ENCODE results near the gene CTNNBL1. TPM values are rescaled to one million over a fixed set of nuclear protein-coding genes. Genes with fewer than 3 reads are reported as not detected.

The CTNNBL1 gene
- total RNA-seq, 4 donors from 2014 or later = 35.9 to 53.1 (median 39.2) TPM

GRCh38 chr20:37760322-37760721 lies 66.5 kb downstream of the CTNNBL1 start:
- no peak for TF ChIP-seq CTCF (IDR thresholded peaks at IDR 0.05; ENCODE audit: low read depth)

DNA sequence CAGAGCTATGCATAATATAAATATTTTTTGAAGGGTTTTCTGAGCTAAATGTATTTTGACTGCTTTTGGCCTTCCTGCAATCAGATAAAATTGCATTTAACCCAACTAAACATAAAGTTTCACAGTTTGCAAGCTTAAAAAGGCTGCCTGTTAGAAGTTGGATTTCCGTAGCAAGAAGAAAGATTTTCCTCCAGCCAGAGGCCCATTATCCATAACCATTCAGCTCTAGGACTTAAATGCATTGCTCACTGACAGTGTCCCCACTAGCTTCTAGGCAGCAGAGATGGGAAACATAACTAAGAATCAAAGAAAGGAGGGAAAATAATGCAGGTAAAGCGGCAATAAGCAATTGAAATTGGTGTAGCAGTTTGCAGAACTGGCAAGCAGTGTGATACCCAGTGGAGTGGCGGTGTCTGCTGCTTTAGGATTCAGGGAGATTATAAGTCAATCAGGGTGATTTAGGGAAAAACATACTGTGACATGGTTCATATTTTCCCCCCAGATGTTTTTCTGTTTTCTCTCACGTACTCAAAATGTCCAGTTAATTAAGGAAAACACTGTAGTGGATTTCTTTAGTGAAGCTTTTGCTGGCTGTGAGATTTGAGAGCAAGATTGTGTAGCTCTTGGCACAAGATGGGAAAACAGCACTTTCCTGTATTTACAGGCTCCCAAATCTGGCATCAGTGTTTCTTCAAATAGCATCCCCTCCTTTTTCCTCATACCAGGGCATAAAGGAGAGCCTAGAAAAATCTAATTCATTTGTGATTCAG lies 69.1 kb downstream of the CTNNBL1 start:
- TF ChIP-seq CTCF (IDR thresholded peaks at IDR 0.05; ENCODE audit: low read depth) = no peak

DNA sequence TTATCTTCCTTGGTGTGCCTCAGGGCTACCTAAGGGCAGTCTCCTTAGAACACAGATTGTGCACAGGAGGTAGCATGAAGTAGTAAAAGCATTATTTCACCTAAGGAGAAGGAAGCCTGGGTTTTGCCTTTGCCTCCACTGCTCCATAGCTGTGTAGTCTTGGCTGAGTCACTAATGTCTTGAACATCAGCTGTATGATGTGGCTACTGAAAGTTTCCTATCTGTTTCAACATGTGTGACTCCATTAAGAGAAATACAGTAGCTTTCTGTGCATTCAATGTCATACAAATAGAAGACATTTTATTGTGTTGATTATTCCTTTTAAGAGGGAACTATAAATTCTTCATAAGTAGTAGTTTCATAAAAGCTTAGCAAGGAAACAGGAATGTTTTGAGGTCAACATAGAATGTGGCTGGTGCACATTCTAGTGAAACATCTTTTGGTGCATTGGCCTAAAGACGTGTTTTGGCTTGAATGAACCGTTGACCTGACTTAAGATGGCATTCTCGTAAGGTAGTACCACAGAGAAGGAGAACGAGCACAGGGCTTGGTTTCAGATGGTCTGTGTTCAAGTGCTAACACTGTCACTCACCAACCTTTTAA lies 70.6 kb downstream of the CTNNBL1 start:
- TF ChIP-seq CTCF (IDR thresholded peaks at IDR 0.05; ENCODE audit: low read depth) = no peak

DNA sequence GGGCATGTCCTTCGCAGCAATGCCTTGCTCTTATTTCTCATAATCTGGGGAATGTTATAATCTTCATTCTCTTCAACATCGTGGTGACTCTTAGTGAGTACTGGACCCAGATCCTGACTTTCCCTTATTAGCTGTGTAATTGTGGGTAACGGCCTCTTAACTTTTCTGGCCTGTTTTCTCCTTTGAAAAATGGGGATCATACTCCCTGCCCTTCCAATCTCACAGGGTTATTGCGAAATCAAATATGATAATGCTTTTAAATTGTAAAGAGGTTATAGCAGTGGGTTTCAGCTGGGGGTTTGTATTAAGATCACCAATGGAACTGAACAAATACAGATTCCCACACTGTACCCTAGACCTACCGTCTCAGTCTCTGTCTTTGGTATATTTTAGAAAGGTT lies 77.1 kb downstream of the CTNNBL1 start:
- no peak for TF ChIP-seq CTCF (IDR thresholded peaks at IDR 0.05; ENCODE audit: low read depth)

GRCh38 chr20:37773291-37773826 lies 79.5 kb downstream of the CTNNBL1 start:
- no peak for TF ChIP-seq CTCF (IDR thresholded peaks at IDR 0.05; ENCODE audit: low read depth)

DNA sequence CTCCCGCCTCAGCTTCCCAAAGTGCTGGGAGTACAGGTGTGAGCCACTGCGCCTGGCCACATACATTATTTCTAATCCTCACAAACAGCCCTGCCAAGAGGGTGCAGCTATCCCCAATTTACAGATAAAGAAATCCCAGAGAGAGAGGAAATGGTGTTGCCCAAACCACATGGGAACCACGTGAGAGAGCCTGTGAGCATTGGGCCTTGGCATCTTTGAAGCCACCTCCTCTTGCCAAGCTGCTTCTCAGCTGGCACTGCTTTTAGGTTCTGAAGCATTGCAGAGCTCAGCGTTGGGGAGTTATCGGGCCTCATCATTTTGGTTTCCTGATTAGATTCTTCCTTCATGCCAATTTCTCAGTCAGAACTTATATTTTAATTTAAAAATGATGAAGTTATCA lies 80.3 kb downstream of the CTNNBL1 start:
- TF ChIP-seq CTCF (IDR thresholded peaks at IDR 0.05; ENCODE audit: low read depth) = no peak

DNA sequence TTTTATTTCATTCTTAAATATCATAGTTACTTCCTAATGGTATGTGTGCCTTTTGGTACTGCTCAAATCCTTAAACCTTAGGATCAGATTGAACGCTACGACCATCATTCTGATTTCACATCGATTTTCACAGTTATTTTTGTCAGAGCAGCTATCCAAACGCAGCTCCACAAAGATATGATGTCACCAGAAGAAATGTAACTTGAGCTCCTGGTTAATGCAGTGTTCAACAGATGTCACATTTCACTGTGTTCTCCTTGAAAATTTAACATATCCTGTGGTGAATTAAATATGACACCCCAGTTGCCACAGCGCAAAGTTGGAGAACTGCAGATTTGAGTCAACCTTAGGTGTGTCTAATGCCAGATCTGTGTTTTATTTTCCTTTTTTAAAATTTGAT lies 81.4 kb downstream of the CTNNBL1 start:
- TF ChIP-seq CTCF (IDR thresholded peaks at IDR 0.05; ENCODE audit: low read depth) = no peak

Data from subcutaneous adipose tissue (tissue), 4 donors.